T-cell (primary cell): ENCODE measurements around the gene KRTAP10-9. TPM values are rescaled to one million over a fixed set of nuclear protein-coding genes. Genes with fewer than 3 reads are reported as not detected.

Source experiments
- ATAC-seq, 4 experiments: fragments of 200-7000 bp in 3 of 4; fragments of 150-1000 bp in 1 of 4; cut with Tn5 transposase; replicated peaks in 1 of 4; 1 replicate in 3 of 4; 2 replicates in 1 of 4; pipeline ENCODE4 v1.10.0; 2021; ENCODE audit warnings: moderate library complexity in 3 of 4, mild to moderate bottlenecking in 2 of 4, moderate number of reproducible peaks in 1 of 4
- CTCF ChIA-PET, 2 donors: fragments of 300-600 bp; sonication (Branson Sonifier 250); formaldehyde crosslinking; loops; one replicate each; lab custom pipeline; 2022; ENCODE audit warnings: antibody characterized with exemption in 2 of 2; lab: Charles Lee
- POLR2A ChIA-PET, 2 donors: fragments of 300-600 bp; sonication (Branson Sonifier 250); formaldehyde crosslinking; loops; one replicate each; lab custom pipeline; 2022; ENCODE audit warnings: antibody characterized with exemption in 2 of 2; lab: Charles Lee
- DNase-seq, 35 experiments: peaks; one replicate each; pipeline versions ENCODE4 v3.0.0 to v3.0.0-alpha.2; 2013 to 2023
- H3K27ac ChIP-seq: one replicate; pipeline ENCODE4 v1.5.1; 2013; ENCODE audit warnings: low read length
- H3K27me3 ChIP-seq, 2 experiments: replicated peaks in 1 of 2; 1 replicate in 1 of 2; 2 replicates in 1 of 2; pipeline versions ENCODE4 v1.6.1 to v1.7.0; 2013; ENCODE audit warnings: low read length in 1 of 2, mixed read lengths in 1 of 2; ENCODE audit not compliant: control insufficient read depth in 2 of 2, insufficient read depth in 2 of 2; ENCODE audit errors: extremely low read depth in 1 of 2
- H3K36me3 ChIP-seq, 2 donors: 1 replicate in 1 of 2; 2 replicates in 1 of 2; pipeline versions ENCODE4 v1.6.1 to v1.7.0; 2013; ENCODE audit warnings: low read length in 1 of 2; ENCODE audit not compliant: control insufficient read depth in 2 of 2, insufficient read depth in 1 of 2; ENCODE audit errors: extremely low read depth in 1 of 2
- H3K4me1 ChIP-seq, 2 experiments: 1 replicate in 1 of 2; 2 replicates in 1 of 2; pipeline versions ENCODE4 v1.6.1 to v1.7.0; 2013; ENCODE audit warnings: low read length in 2 of 2, mixed read lengths in 1 of 2; ENCODE audit not compliant: insufficient read depth in 2 of 2, control insufficient read depth in 1 of 2; ENCODE audit errors: extremely low read depth in 1 of 2
- H3K4me3 ChIP-seq, 2 donors: 1 replicate in 1 of 2; 2 replicates in 1 of 2; pipeline versions ENCODE4 v1.5.1 to v1.7.0; 2013; ENCODE audit warnings: mild to moderate bottlenecking in 2 of 2, low read length in 1 of 2, moderate library complexity in 1 of 2; ENCODE audit not compliant: control insufficient read depth in 1 of 2; ENCODE audit errors: extremely low read depth in 1 of 2
- H3K9me3 ChIP-seq: 2 replicates; pipeline ENCODE4 v1.7.0; 2013
- H3K27ac Mint-ChIP-seq, 2 donors: one replicate each; pipeline ENCODE4 v1.8.0; 2020 to 2021; ENCODE audit warnings: mild to moderate bottlenecking in 2 of 2, mixed read lengths in 2 of 2
- H3K27me3 Mint-ChIP-seq, 2 donors: one replicate each; pipeline ENCODE4 v1.8.0; 2021 to 2022; ENCODE audit warnings: mixed read lengths in 2 of 2
- H3K36me3 Mint-ChIP-seq: one replicate; pipeline ENCODE4 v1.8.0; 2021; ENCODE audit warnings: mixed read lengths
- H3K4me1 Mint-ChIP-seq, 3 donors: one replicate each; pipeline ENCODE4 v1.8.0; 2020 to 2022; ENCODE audit warnings: mixed read lengths in 3 of 3, mild to moderate bottlenecking in 1 of 3
- H3K4me3 Mint-ChIP-seq, 3 donors: one replicate each; pipeline ENCODE4 v1.8.0; 2020 to 2022; ENCODE audit warnings: mild to moderate bottlenecking in 3 of 3, mixed read lengths in 3 of 3, moderate library complexity in 3 of 3
- H3K9me3 Mint-ChIP-seq, 3 donors: one replicate each; pipeline ENCODE4 v1.8.0; 2020 to 2022; ENCODE audit warnings: mixed read lengths in 3 of 3
- WGBS: methylation state at CpG from one replicate; pipeline ENCODE4 v1.1.5; 2013; ENCODE audit warnings: missing lambda C conversion rate; ENCODE audit not compliant: insufficient coverage; 5-methylcytosine and 5-hydroxymethylcytosine counted together
- total RNA-seq, 35 experiments: library from RNA in 6 of 35; stranded (reverse) in 6 of 35; fragments of 120-200 nt in 1 of 35; gene quantifications; one replicate each; pipeline versions ENCODE4 v1.2.1 to v1.2.4 and lab custom pipeline; 2013 to 2026

The KRTAP10-9 gene
- total RNA-seq, 5 donors from 2014 or later (not counting 1 experiment from before 2014, with no cell fraction given) = not detected

- 46% methylated on average over 13 of the region's 17 CpGs for WGBS
- H3K9me3 ChIP-seq = no peaks in the 10 kb centered on the region
- ChIA-PET CTCF (interaction anchor here in 1 of 2 donors (0.7 to 1.0 kb wide), 2 partner anchors 35 kb away, joined by 3 to 4 read pairs; no protein-coding TSS in a partner anchor), POLR2A (no interaction called here)
- ATAC-seq (peak; percentile 23 to 70 (median 59)), DNase-seq (peak; percentile 32 to 86 (median 76))
- Mint-ChIP-seq H3K4me1 (peaks cover 47 to 63% (median 54%) of the 10 kb centered on the region in 3 donors), H3K36me3 (peaks cover 14% of the 10 kb centered on the region), H3K4me3 (peak overlapping the region; percentile 21 to 65 (median 25)), H3K27ac (peak overlapping the region; percentile 82 to 92), H3K9me3 (peaks cover 10 to 16% (median 14%) of the 10 kb centered on the region in 3 donors), H3K27me3 (no peaks in the 10 kb centered on the region)
- H3K27ac ChIP-seq = peak overlapping the region; percentile 82
- peaks cover 0 to 59% of the 10 kb centered on the region in 2 experiments for H3K4me1 ChIP-seq
- no peak overlapping the region for H3K4me3 ChIP-seq
- H3K27me3 ChIP-seq = no peaks in the 10 kb centered on the region
- H3K36me3 ChIP-seq = no peaks in the 10 kb centered on the region
These were observed 27.0 kb downstream of the KRTAP10-9 start for GRCh38 chr21:44653656-44654575.

GRCh38 chr21:44654576-44655175, 27.8 kb downstream of the KRTAP10-9 start, which contains the start of gene KRTAP12-4:
Gene KRTAP12-4, minus strand, starts transcription at chr21:44654659. Its CDS starts 45 bp downstream, at chr21:44654614.
- Histone ChIP-seq H3K27me3 (no peaks in the 10 kb centered on the region), H3K4me1 (peaks cover 0 to 66% of the 10 kb centered on the region in 2 experiments), H3K36me3 (no peaks in the 10 kb centered on the region), H3K4me3 (no peak within 1 kb of the TSS), H3K27ac (peak within 1 kb of the TSS; percentile 82), H3K9me3 (no peaks in the 10 kb centered on the region)
- DNase-seq = peak in 3 of 35 experiments; percentile 19 to 40 (median 24)
- Mint-ChIP-seq H3K27me3 (no peaks in the 10 kb centered on the region), H3K36me3 (peaks cover 14% of the 10 kb centered on the region), H3K27ac (peak within 1 kb of the TSS; percentile 82 to 92), H3K9me3 (peaks cover 10 to 16% (median 14%) of the 10 kb centered on the region in 3 donors), H3K4me1 (peaks cover 55 to 70% (median 61%) of the 10 kb centered on the region in 3 donors), H3K4me3 (peak within 1 kb of the TSS; percentile 21 to 65 (median 25))
- peak in 1 of 4 experiments; percentile 19 for ATAC-seq
- 50% methylated on average over 2 of the region's 9 CpGs for WGBS
- ChIA-PET POLR2A (no interaction called here), CTCF (interaction anchor here in 1 of 2 donors (1.0 kb wide), 1 partner anchor 36 kb away, joined by 4 read pairs; no protein-coding TSS in a partner anchor)

GRCh38 chr21:44656868-44657267, 30.0 kb downstream of the KRTAP10-9 start:
- no peak overlapping the region for H3K4me3 ChIP-seq

GRCh38 chr21:44657635-44658540, 31.0 kb downstream of the KRTAP10-9 start, which contains the start of gene KRTAP12-3:
Gene KRTAP12-3, plus strand, starts transcription at chr21:44657932. Its CDS starts 48 bp downstream, at chr21:44657980.
- peaks cover 12 to 28% (median 18%) of the 10 kb centered on the region in 3 donors for H3K9me3 Mint-ChIP-seq

More at GRCh38 chr21:44656868-44657267, 30.0 kb downstream of the KRTAP10-9 start:
- Mint-ChIP-seq H3K9me3 (peaks cover 10 to 21% (median 14%) of the 10 kb centered on the region in 3 donors), H3K27ac (peak overlapping the region; percentile 89 to 98), H3K27me3 (no peaks in the 10 kb centered on the region), H3K36me3 (peaks cover 14% of the 10 kb centered on the region), H3K4me1 (peaks cover 60 to 75% (median 68%) of the 10 kb centered on the region in 3 donors), H3K4me3 (peak overlapping the region; percentile 58 to 72 (median 60))
- H3K27ac ChIP-seq = peak overlapping the region; percentile 93
- ATAC-seq = no peak
- H3K36me3 ChIP-seq = no peaks in the 10 kb centered on the region
- ChIA-PET POLR2A (no interaction called here), CTCF (interaction anchor here in 1 of 2 donors (0.6 to 1.3 kb wide), 5 partner anchors 14 to 144 kb away, joined by 3 to 10 read pairs (median 4); partner anchors contain the start of gene UBE2G2)
- H3K4me1 ChIP-seq = peaks cover 0 to 62% of the 10 kb centered on the region in 2 experiments
- WGBS = 69% methylated on average over 1 of the region's 1 CpG
- no peaks in the 10 kb centered on the region for H3K27me3 ChIP-seq
- H3K9me3 ChIP-seq = no peaks in the 10 kb centered on the region
- no peak for DNase-seq

DNA sequence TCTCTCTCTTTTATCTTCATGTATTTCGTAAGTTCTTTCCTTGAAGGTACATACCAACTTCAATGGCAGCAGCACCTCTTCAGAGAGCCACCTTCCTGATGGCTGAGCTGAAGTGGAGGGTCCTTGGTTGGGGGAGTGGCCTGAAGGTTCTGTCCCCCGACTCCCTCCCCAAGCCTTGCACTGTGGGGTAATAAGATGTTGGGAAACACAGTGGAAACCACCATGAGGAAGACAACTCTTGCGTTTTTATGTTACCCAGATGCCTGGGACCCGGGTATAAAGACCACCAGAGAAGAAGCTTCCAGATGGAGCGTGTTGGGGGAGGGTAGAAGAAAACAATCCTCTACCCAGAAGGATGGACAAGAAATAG, 31.6 kb downstream of the KRTAP10-9 start:
- WGBS = no CpG with 5 or more reads among the region's 5 CpGs
- DNase-seq (no peak), ATAC-seq (no peak)
- Mint-ChIP-seq H3K4me1 (peaks cover 59 to 68% (median 64%) of the 10 kb centered on the region in 3 donors), H3K9me3 (peaks cover 12 to 33% (median 18%) of the 10 kb centered on the region in 3 donors), H3K4me3 (peak overlapping the region; percentile 58 to 72 (median 60)), H3K27ac (peak overlapping the region; percentile 89 to 98), H3K36me3 (peaks cover 18% of the 10 kb centered on the region), H3K27me3 (no peaks in the 10 kb centered on the region)
- peaks cover 0 to 59% of the 10 kb centered on the region in 2 experiments for H3K4me1 ChIP-seq
- H3K36me3 ChIP-seq = no peaks in the 10 kb centered on the region
- H3K27ac ChIP-seq = peak overlapping the region; percentile 93
- no peaks in the 10 kb centered on the region for H3K27me3 ChIP-seq
- H3K4me3 ChIP-seq = no peak overlapping the region
- no peaks in the 10 kb centered on the region for H3K9me3 ChIP-seq
- ChIA-PET CTCF (interaction anchor here in 1 of 2 donors (0.6 kb wide), 1 partner anchor 136 kb away, joined by 4 read pairs; no protein-coding TSS in a partner anchor), POLR2A (interaction anchor here (0.6 to 1.1 kb wide), 2 partner anchors 40 to 315 kb away, joined by 4 to 9 read pairs; no protein-coding TSS in a partner anchor)

More at GRCh38 chr21:44657635-44658540, 31.0 kb downstream of the KRTAP10-9 start, which contains the start of gene KRTAP12-3:
- no peaks in the 10 kb centered on the region for H3K27me3 Mint-ChIP-seq
- H3K36me3 Mint-ChIP-seq = peaks cover 18% of the 10 kb centered on the region
- Histone ChIP-seq H3K4me1 (peaks cover 0 to 62% of the 10 kb centered on the region in 2 experiments), H3K27ac (peak within 1 kb of the TSS; percentile 93), H3K9me3 (no peaks in the 10 kb centered on the region), H3K4me3 (no peak within 1 kb of the TSS), H3K36me3 (no peaks in the 10 kb centered on the region), H3K27me3 (no peaks in the 10 kb centered on the region)
- peaks cover 60 to 73% (median 68%) of the 10 kb centered on the region in 3 donors for H3K4me1 Mint-ChIP-seq
- peak; percentile 33 to 89 (median 71) for DNase-seq
- ChIA-PET POLR2A (interaction anchor here in 1 of 2 donors (0.7 to 1.1 kb wide), 2 partner anchors 33 to 39 kb away, joined by 3 to 4 read pairs; no protein-coding TSS in a partner anchor), CTCF (interaction anchor here in 1 of 2 donors (0.6 to 1.3 kb wide), 7 partner anchors 15 to 143 kb away, joined by 3 to 10 read pairs (median 4); partner anchors contain the start of gene UBE2G2)
- H3K27ac Mint-ChIP-seq = peak within 1 kb of the TSS; percentile 89 to 98
- ATAC-seq = peak; percentile 66 to 76 (median 73)
- peak within 1 kb of the TSS; percentile 58 to 72 (median 60) for H3K4me3 Mint-ChIP-seq
- 43% methylated on average over 17 of the region's 26 CpGs for WGBS
